ENCODE data around the gene PPIB. TPM values are rescaled to one million over a fixed set of nuclear protein-coding genes. Genes with fewer than 3 reads are reported as not detected.

The PPIB gene
- total RNA-seq, 1 donor: 265 TPM

- DNase-seq (ENCODE audit: low read depth in 2 of 3, low spot score in 2 of 3): no peak
Observed at GRCh38 chr15:64158363-64159134, 4.3 kb downstream of the PPIB start.

GRCh38 chr15:64157599-64158125 lies 5.2 kb downstream of the PPIB start:
- DNase-seq (ENCODE audit: low read depth in 2 of 3, low spot score in 2 of 3): no peak

GRCh38 chr15:64156652-64157331 lies 6.0 kb downstream of the PPIB start:
- no peak for DNase-seq (ENCODE audit: low read depth in 2 of 3, low spot score in 2 of 3)

- no peak for DNase-seq (ENCODE audit: low read depth in 2 of 3, low spot score in 2 of 3)
Observed at GRCh38 chr15:64155802-64156651, 6.8 kb downstream of the PPIB start.

GRCh38 chr15:64153480-64154367 lies 9.1 kb downstream of the PPIB start:
- peak; percentile 79 to 91 (median 83) for DNase-seq (ENCODE audit: low read depth in 2 of 3, low spot score in 2 of 3)

- peak in 1 of 3 donors; percentile 31 for DNase-seq (ENCODE audit: low read depth in 2 of 3, low spot score in 2 of 3)
Observed at GRCh38 chr15:64152507-64153387, 10.1 kb downstream of the PPIB start.

GRCh38 chr15:64151727-64152506 lies 10.9 kb downstream of the PPIB start, which contains the start of gene SNX22:
TSS of gene SNX22 (plus strand) at chr15:64151731. CDS start at chr15:64151776, 45 bp downstream.
- DNase-seq (ENCODE audit: low read depth in 2 of 3, low spot score in 2 of 3): no peak

GRCh38 chr15:64149893-64150578 lies 12.8 kb downstream of the PPIB start:
- peak in 2 of 3 donors; percentile 41 to 67 for DNase-seq (ENCODE audit: low read depth in 2 of 3, low spot score in 2 of 3)

GRCh38 chr15:64149424-64149823 lies 13.4 kb downstream of the PPIB start:
- DNase-seq (ENCODE audit: low read depth in 2 of 3, low spot score in 2 of 3): no peak

GRCh38 chr15:64148581-64148980 lies 14.2 kb downstream of the PPIB start:
- DNase-seq (ENCODE audit: low read depth in 2 of 3, low spot score in 2 of 3): no peak

- no peak for DNase-seq (ENCODE audit: low read depth in 2 of 3, low spot score in 2 of 3)
Observed at GRCh38 chr15:64148168-64148567, 14.7 kb downstream of the PPIB start.

- DNase-seq (ENCODE audit: low read depth in 2 of 3, low spot score in 2 of 3): no peak
Observed at GRCh38 chr15:64146885-64147681, 15.7 kb downstream of the PPIB start.

GRCh38 chr15:64146520-64146884 lies 16.3 kb downstream of the PPIB start:
- DNase-seq (ENCODE audit: low read depth in 2 of 3, low spot score in 2 of 3): no peak

- DNase-seq (ENCODE audit: low read depth in 2 of 3, low spot score in 2 of 3): no peak
Observed at GRCh38 chr15:64146041-64146440, 16.8 kb downstream of the PPIB start.

GRCh38 chr15:64144565-64145281 lies 18.1 kb downstream of the PPIB start:
- DNase-seq (ENCODE audit: low read depth in 2 of 3, low spot score in 2 of 3): no peak

- DNase-seq (ENCODE audit: low read depth in 2 of 3, low spot score in 2 of 3): no peak
Observed at GRCh38 chr15:64144192-64144564, 18.6 kb downstream of the PPIB start.

All from hematopoietic multipotent progenitor cell (in vitro differentiated cells).